Upper lobe of left lung (tissue), 4 donors: ENCODE results near the gene KIF13A.

Experiments
- CTCF ChIP-seq, 6 experiments: fragments of 450-650 bp in 4 of 6; fragments of 200-600 bp in 2 of 6; sonication (generic) in 2 of 6; IDR thresholded peaks; one replicate each; pipeline ENCODE4 v1.5.1; 2016 to 2019; ENCODE audit warnings: antibody characterized with exemption in 6 of 6
- EP300 ChIP-seq, 4 donors: sonication (generic); formaldehyde crosslinking; IDR thresholded peaks; one replicate each; pipeline ENCODE4 v1.5.1; 2017; ENCODE audit warnings: antibody characterized with exemption in 4 of 4, control low read depth in 2 of 4
- POLR2A ChIP-seq, 4 donors: fragments of 450-650 bp; IDR thresholded peaks; one replicate each; pipeline ENCODE4 v1.5.1; 2016 to 2017; ENCODE audit warnings: antibody characterized with exemption in 4 of 4, mild to moderate bottlenecking in 2 of 4
- POLR2AphosphoS5 ChIP-seq, 2 donors: sonication (generic); formaldehyde crosslinking; IDR thresholded peaks; one replicate each; pipeline ENCODE4 v1.5.1; 2017; ENCODE audit warnings: antibody characterized with exemption in 2 of 2

GRCh38 chr6:17890309-17890708 lies 97.1 kb downstream of the KIF13A start:
- TF ChIP-seq CTCF (IDR thresholded peaks at IDR 0.05) (no peak), EP300 (IDR thresholded peaks at IDR 0.05) (no peak), POLR2AphosphoS5 (IDR thresholded peaks at IDR 0.05) (no peak), POLR2A (IDR thresholded peaks at IDR 0.05) (no peak)
